Endothelial cell (in vitro differentiated cells): ENCODE data around the gene RET. TPM values are rescaled to one million over a fixed set of nuclear protein-coding genes. Genes with fewer than 3 reads are reported as not detected.

Experiments
- DNase-seq: peaks from one replicate; pipeline ENCODE4 v3.0.0; 2021; ENCODE audit warnings: low spot score
- H3K27ac Mint-ChIP-seq: one replicate; pipeline ENCODE4 v1.8.0; 2021; ENCODE audit warnings: mixed read lengths, inconsistent platforms; ENCODE audit not compliant: unreplicated experiment
- H3K27me3 Mint-ChIP-seq: one replicate; pipeline ENCODE4 v1.8.0; 2021; ENCODE audit warnings: mild to moderate bottlenecking, moderate library complexity, mixed read lengths, inconsistent platforms; ENCODE audit not compliant: unreplicated experiment
- H3K36me3 Mint-ChIP-seq: one replicate; pipeline ENCODE4 v1.8.0; 2021; ENCODE audit warnings: mild to moderate bottlenecking, low read depth, mixed read lengths, inconsistent platforms; ENCODE audit not compliant: unreplicated experiment
- H3K4me1 Mint-ChIP-seq: one replicate; pipeline ENCODE4 v1.8.0; 2021; ENCODE audit warnings: mild to moderate bottlenecking, mixed read lengths, inconsistent platforms; ENCODE audit not compliant: unreplicated experiment
- H3K4me3 Mint-ChIP-seq: one replicate; pipeline ENCODE4 v1.8.0; 2021; ENCODE audit warnings: mild to moderate bottlenecking, mixed read lengths, inconsistent platforms; ENCODE audit not compliant: unreplicated experiment
- H3K9me3 Mint-ChIP-seq: one replicate; pipeline ENCODE4 v1.8.0; 2021; ENCODE audit warnings: mixed read lengths, inconsistent platforms; ENCODE audit not compliant: unreplicated experiment
- total RNA-seq: library from RNA; stranded (reverse); fragmentation: NEBNext Ultra II Directional; extraction: Animal tissue kit (Norgen Biotek cat#: 25700); gene quantifications from one replicate; pipeline ENCODE4 v1.2.1, GENCODE V29; 2021; ENCODE audit not compliant: unreplicated experiment
- TF ChIP-seq, protein P1 (sequence below): fragments of 200-600 bp; sonication (generic); IDR thresholded peaks from one replicate; pipeline ENCODE4 v1.5.0; 2021; ENCODE audit warnings: antibody characterized with exemption; ENCODE audit not compliant: unreplicated experiment

Gene RET
- total RNA-seq, 1 donor from 2014 or later: 0.28 TPM

DNA sequence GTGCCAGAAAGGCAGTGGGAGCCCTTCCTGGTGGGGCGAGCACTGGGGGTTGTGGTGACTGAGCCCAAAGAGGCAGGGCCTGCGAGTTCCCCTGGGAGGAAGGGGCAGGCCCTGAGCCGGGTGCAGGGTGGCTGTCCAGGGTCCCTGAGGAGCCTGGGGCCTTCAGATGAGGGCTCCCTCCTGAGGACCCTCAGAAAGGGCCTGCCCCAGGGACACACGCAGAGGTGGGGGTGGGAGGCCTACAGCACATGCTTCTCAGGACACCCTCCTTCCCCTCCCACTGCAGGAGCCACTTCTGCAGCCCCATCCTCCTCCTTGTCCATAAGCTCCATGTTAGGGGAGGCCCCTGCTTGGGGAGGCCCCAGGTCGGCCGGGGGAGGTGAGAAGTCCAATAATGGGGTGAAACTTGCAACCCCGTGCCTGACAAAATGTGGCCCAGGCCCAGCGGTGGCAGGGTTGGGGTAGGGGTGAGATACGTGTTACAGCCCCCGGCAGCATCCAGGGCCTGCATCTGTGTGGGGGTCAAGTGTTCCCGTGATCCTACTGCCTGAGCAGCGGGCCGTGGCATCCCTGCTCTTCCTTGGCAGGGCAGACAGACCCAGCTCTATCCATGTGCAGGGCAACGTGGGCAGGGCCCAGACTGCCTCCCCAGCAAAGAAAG lies 31.8 kb upstream of the RET start:
- TF ChIP-seq, protein P1, sequence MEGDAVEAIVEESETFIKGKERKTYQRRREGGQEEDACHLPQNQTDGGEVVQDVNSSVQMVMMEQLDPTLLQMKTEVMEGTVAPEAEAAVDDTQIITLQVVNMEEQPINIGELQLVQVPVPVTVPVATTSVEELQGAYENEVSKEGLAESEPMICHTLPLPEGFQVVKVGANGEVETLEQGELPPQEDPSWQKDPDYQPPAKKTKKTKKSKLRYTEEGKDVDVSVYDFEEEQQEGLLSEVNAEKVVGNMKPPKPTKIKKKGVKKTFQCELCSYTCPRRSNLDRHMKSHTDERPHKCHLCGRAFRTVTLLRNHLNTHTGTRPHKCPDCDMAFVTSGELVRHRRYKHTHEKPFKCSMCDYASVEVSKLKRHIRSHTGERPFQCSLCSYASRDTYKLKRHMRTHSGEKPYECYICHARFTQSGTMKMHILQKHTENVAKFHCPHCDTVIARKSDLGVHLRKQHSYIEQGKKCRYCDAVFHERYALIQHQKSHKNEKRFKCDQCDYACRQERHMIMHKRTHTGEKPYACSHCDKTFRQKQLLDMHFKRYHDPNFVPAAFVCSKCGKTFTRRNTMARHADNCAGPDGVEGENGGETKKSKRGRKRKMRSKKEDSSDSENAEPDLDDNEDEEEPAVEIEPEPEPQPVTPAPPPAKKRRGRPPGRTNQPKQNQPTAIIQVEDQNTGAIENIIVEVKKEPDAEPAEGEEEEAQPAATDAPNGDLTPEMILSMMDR: no peak
- Mint-ChIP-seq H3K36me3 (no peaks in the 10 kb centered on the region), H3K4me1 (peaks cover 7% of the 10 kb centered on the region), H3K27ac (no peak overlapping the region), H3K4me3 (no peak overlapping the region), H3K9me3 (no peaks in the 10 kb centered on the region), H3K27me3 (peaks cover 3% of the 10 kb centered on the region)
- DNase-seq: no peak

DNA sequence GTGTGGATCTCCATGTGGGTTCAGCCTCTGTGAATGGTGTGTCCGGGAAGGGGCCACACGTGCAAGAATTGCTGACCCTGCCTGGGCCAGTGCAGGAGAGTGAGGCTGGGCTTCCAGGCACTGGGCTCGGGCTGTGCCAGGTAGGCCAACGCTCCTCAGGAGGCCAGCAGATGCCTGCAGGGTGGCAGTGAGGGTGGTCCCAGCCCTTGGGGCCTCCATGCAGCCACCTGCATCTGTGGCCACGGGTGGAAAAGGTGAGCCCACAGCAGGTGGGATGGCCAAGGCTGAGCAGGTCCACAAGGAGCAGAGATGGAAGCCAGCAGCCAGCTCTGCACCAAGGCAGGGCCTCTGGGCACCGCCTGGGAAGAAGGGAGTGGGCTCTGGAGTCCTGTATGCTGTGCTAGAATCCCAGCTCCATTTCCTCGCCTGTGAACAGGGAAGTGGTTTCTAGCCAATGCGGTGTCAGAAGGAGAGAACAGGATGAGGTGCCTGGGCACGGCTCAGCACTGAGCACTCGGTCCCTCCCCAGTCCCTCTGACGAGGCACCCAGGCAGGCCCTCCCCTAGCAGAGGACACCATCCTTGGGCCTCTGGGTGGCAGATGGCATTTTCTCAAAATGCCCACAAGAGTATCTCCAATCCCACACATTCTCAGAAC lies 31.1 kb upstream of the RET start:
- no peaks in the 10 kb centered on the region for H3K9me3 Mint-ChIP-seq
- DNase-seq: no peak
- H3K27ac Mint-ChIP-seq: no peak overlapping the region
- H3K27me3 Mint-ChIP-seq: peaks cover 3% of the 10 kb centered on the region
- TF ChIP-seq, protein P1: no peak
- no peak overlapping the region for H3K4me3 Mint-ChIP-seq
- H3K36me3 Mint-ChIP-seq: no peaks in the 10 kb centered on the region
- peaks cover 7% of the 10 kb centered on the region for H3K4me1 Mint-ChIP-seq

- Mint-ChIP-seq H3K27ac (no peak overlapping the region), H3K4me1 (peaks cover 7% of the 10 kb centered on the region), H3K9me3 (no peaks in the 10 kb centered on the region), H3K4me3 (no peak overlapping the region), H3K27me3 (peaks cover 3% of the 10 kb centered on the region), H3K36me3 (no peaks in the 10 kb centered on the region)
- TF ChIP-seq, protein P1: no peak
- no peak for DNase-seq
Observed at GRCh38 chr10:43046288-43046991, 30.4 kb upstream of the RET start.

GRCh38 chr10:43047288-43047970 lies 29.4 kb upstream of the RET start:
- no peaks in the 10 kb centered on the region for H3K9me3 Mint-ChIP-seq
- peaks cover 3% of the 10 kb centered on the region for H3K27me3 Mint-ChIP-seq
- peaks cover 7% of the 10 kb centered on the region for H3K4me1 Mint-ChIP-seq
- H3K36me3 Mint-ChIP-seq: no peaks in the 10 kb centered on the region
- H3K27ac Mint-ChIP-seq: no peak overlapping the region
- no peak overlapping the region for H3K4me3 Mint-ChIP-seq
- TF ChIP-seq, protein P1: no peak
- no peak for DNase-seq
